ENCODE data around the gene GRM7.

Gene GRM7

GRCh38 chr3:7696320-7696719 lies 835.4 kb downstream of the GRM7 start:
- in situ Hi-C loops (cut with MboI; ENCODE audit: low sequenced_read_pairs) = no loop called here

- in situ Hi-C loops (cut with MboI; ENCODE audit: low sequenced_read_pairs) = no loop called here
Observed at GRCh38 chr3:7697548-7697947, 836.6 kb downstream of the GRM7 start.

GRCh38 chr3:7700539-7700938 lies 839.6 kb downstream of the GRM7 start:
- in situ Hi-C loops (cut with MboI; ENCODE audit: low sequenced_read_pairs) = no loop called here

GRCh38 chr3:7700977-7701376 lies 840.1 kb downstream of the GRM7 start:
- in situ Hi-C loops (cut with MboI; ENCODE audit: low sequenced_read_pairs) = no loop called here

GRCh38 chr3:7707187-7707586 lies 846.3 kb downstream of the GRM7 start:
- in situ Hi-C loops (cut with MboI; ENCODE audit: low sequenced_read_pairs) = no loop called here

GRCh38 chr3:7709376-7710082 lies 848.6 kb downstream of the GRM7 start:
- in situ Hi-C loops (cut with MboI; ENCODE audit: low sequenced_read_pairs) = no loop called here

- in situ Hi-C loops (cut with MboI; ENCODE audit: low sequenced_read_pairs) = no loop called here
Observed at GRCh38 chr3:7710284-7710683, 849.4 kb downstream of the GRM7 start.

- in situ Hi-C loops (cut with MboI; ENCODE audit: low sequenced_read_pairs) = no loop called here
Observed at GRCh38 chr3:7713724-7714123, 852.8 kb downstream of the GRM7 start.

- in situ Hi-C loops (cut with MboI; ENCODE audit: low sequenced_read_pairs) = no loop called here
Observed at GRCh38 chr3:7720649-7721297, 859.9 kb downstream of the GRM7 start.

- in situ Hi-C loops (cut with MboI; ENCODE audit: low sequenced_read_pairs) = no loop called here
Observed at GRCh38 chr3:7721869-7722268, 861.0 kb downstream of the GRM7 start.

GRCh38 chr3:7728566-7729519 lies 867.9 kb downstream of the GRM7 start:
- in situ Hi-C loops (cut with MboI; ENCODE audit: low sequenced_read_pairs) = no loop called here

- in situ Hi-C loops (cut with MboI; ENCODE audit: low sequenced_read_pairs) = no loop called here
Observed at GRCh38 chr3:7733933-7734332, 873.0 kb downstream of the GRM7 start.

GRCh38 chr3:7734456-7734855 lies 873.5 kb downstream of the GRM7 start:
- in situ Hi-C loops (cut with MboI; ENCODE audit: low sequenced_read_pairs) = no loop called here

- in situ Hi-C loops (cut with MboI; ENCODE audit: low sequenced_read_pairs) = no loop called here
Observed at GRCh38 chr3:7737263-7737662, 876.3 kb downstream of the GRM7 start.

GRCh38 chr3:7739754-7740153 lies 878.8 kb downstream of the GRM7 start:
- in situ Hi-C loops (cut with MboI; ENCODE audit: low sequenced_read_pairs) = no loop called here

GRCh38 chr3:7740458-7740857 lies 879.5 kb downstream of the GRM7 start:
- in situ Hi-C loops (cut with MboI; ENCODE audit: low sequenced_read_pairs) = no loop called here

- in situ Hi-C loops (cut with MboI; ENCODE audit: low sequenced_read_pairs) = no loop called here
Observed at GRCh38 chr3:7744850-7745249, 883.9 kb downstream of the GRM7 start.

- in situ Hi-C loops (cut with MboI; ENCODE audit: low sequenced_read_pairs) = no loop called here
Observed at GRCh38 chr3:7745711-7746110, 884.8 kb downstream of the GRM7 start.

- in situ Hi-C loops (cut with MboI; ENCODE audit: low sequenced_read_pairs) = no loop called here
Observed at GRCh38 chr3:7749931-7750695, 889.2 kb downstream of the GRM7 start.

- in situ Hi-C loops (cut with MboI; ENCODE audit: low sequenced_read_pairs) = no loop called here
Observed at GRCh38 chr3:7752005-7752404, 891.1 kb downstream of the GRM7 start.
